Natural killer cell treated with Interleukin-12 subunit alpha and Interleukin-12 subunit beta and Interleukin-15 and Interleukin-18, amount 100 ng/mL, for 72 hours (primary cell): ENCODE results near the gene FAM13A. TPM values are rescaled to one million over a fixed set of nuclear protein-coding genes. Genes with fewer than 3 reads are reported as not detected.

Experiments used
- ATAC-seq, 2 donors: fragments of 150-1000 bp; cut with Tn5 transposase in 1 of 2; sonication (Bioruptor Pico), chemical (Tn5 transposase) in 1 of 2; 2 replicates each; pipeline ENCODE4 v1.10.0; 2021
- DNase-seq: peaks from one replicate; pipeline ENCODE4 v3.0.0; 2022; ENCODE audit warnings: low spot score
- H3K27ac Mint-ChIP-seq, 2 donors: 1 replicate in 1 of 2; 2 replicates in 1 of 2; pipeline ENCODE4 v1.8.0; 2022; ENCODE audit warnings: mixed read lengths in 2 of 2, mild to moderate bottlenecking in 1 of 2, moderate library complexity in 1 of 2
- H3K27me3 Mint-ChIP-seq, 2 donors: 1 replicate in 1 of 2; 2 replicates in 1 of 2; pipeline ENCODE4 v1.8.0; 2022; ENCODE audit warnings: mixed read lengths in 2 of 2
- H3K36me3 Mint-ChIP-seq: one replicate; pipeline ENCODE4 v1.8.0; 2022; ENCODE audit warnings: mixed read lengths
- H3K4me1 Mint-ChIP-seq, 2 donors: 1 replicate in 1 of 2; 2 replicates in 1 of 2; pipeline ENCODE4 v1.8.0; 2022; ENCODE audit warnings: low read depth in 2 of 2, mixed read lengths in 2 of 2, mild to moderate bottlenecking in 1 of 2
- H3K4me3 Mint-ChIP-seq: one replicate; pipeline ENCODE4 v1.8.0; 2022; ENCODE audit warnings: mixed read lengths
- H3K9me3 Mint-ChIP-seq: 2 replicates; pipeline ENCODE4 v1.8.0; 2022; ENCODE audit warnings: mixed read lengths
- total RNA-seq, 2 donors: library from RNA; stranded (reverse); gene quantifications; one replicate each; pipeline ENCODE4 v1.2.3, GENCODE V29; 2022

Gene FAM13A
- total RNA-seq, 2 donors from 2014 or later = 0.73 to 2.1 TPM

GRCh38 chr4:88820698-88821415, 236.1 kb downstream of the FAM13A start:
- H3K9me3 Mint-ChIP-seq = no peaks in the 10 kb centered on the region
- H3K36me3 Mint-ChIP-seq = no peaks in the 10 kb centered on the region
- H3K27me3 Mint-ChIP-seq = no peaks in the 10 kb centered on the region
- no peak for DNase-seq
- H3K4me3 Mint-ChIP-seq = no peak overlapping the region
- no peak overlapping the region for H3K27ac Mint-ChIP-seq
- no peak for ATAC-seq
- H3K4me1 Mint-ChIP-seq = peaks cover 12 to 16% of the 10 kb centered on the region in 2 donors

- no peaks in the 10 kb centered on the region for H3K36me3 Mint-ChIP-seq
- no peaks in the 10 kb centered on the region for H3K27me3 Mint-ChIP-seq
- no peaks in the 10 kb centered on the region for H3K9me3 Mint-ChIP-seq
- peaks cover 12 to 16% of the 10 kb centered on the region in 2 donors for H3K4me1 Mint-ChIP-seq
- no peak overlapping the region for H3K4me3 Mint-ChIP-seq
- H3K27ac Mint-ChIP-seq = no peak overlapping the region
- DNase-seq (no peak), ATAC-seq (no peak)
Measured at GRCh38 chr4:88819818-88820697, 236.9 kb downstream of the FAM13A start.

- Mint-ChIP-seq H3K27ac (peak overlapping the region in 1 of 2 donors; percentile 25), H3K9me3 (no peaks in the 10 kb centered on the region), H3K4me3 (no peak overlapping the region), H3K27me3 (no peaks in the 10 kb centered on the region), H3K36me3 (no peaks in the 10 kb centered on the region), H3K4me1 (peaks cover 12 to 16% of the 10 kb centered on the region in 2 donors)
- no peak for DNase-seq
- peak in 1 of 2 donors; percentile 20 for ATAC-seq
Measured at GRCh38 chr4:88818631-88819470, 238.1 kb downstream of the FAM13A start.

GRCh38 chr4:88817740-88818139, 239.2 kb downstream of the FAM13A start:
- Mint-ChIP-seq H3K27me3 (no peaks in the 10 kb centered on the region), H3K4me1 (peaks cover 5 to 6% of the 10 kb centered on the region in 2 donors), H3K9me3 (no peaks in the 10 kb centered on the region), H3K36me3 (no peaks in the 10 kb centered on the region), H3K4me3 (no peak overlapping the region), H3K27ac (no peak overlapping the region)
- ATAC-seq (no peak), DNase-seq (no peak)

- Mint-ChIP-seq H3K4me1 (no peaks in the 10 kb centered on the region), H3K9me3 (no peaks in the 10 kb centered on the region), H3K27ac (no peak overlapping the region), H3K4me3 (no peak overlapping the region), H3K36me3 (no peaks in the 10 kb centered on the region), H3K27me3 (no peaks in the 10 kb centered on the region)
- no peak for DNase-seq
- ATAC-seq = no peak
Measured at GRCh38 chr4:88816360-88816759, 240.6 kb downstream of the FAM13A start.

GRCh38 chr4:88814043-88814617, 242.9 kb downstream of the FAM13A start:
- Mint-ChIP-seq H3K27ac (no peak overlapping the region), H3K27me3 (no peaks in the 10 kb centered on the region), H3K36me3 (no peaks in the 10 kb centered on the region), H3K4me3 (no peak overlapping the region), H3K4me1 (no peaks in the 10 kb centered on the region), H3K9me3 (no peaks in the 10 kb centered on the region)
- DNase-seq = no peak
- no peak for ATAC-seq

GRCh38 chr4:88813013-88813412, 244.0 kb downstream of the FAM13A start:
- no peak for ATAC-seq
- H3K9me3 Mint-ChIP-seq = no peaks in the 10 kb centered on the region
- H3K27me3 Mint-ChIP-seq = no peaks in the 10 kb centered on the region
- H3K27ac Mint-ChIP-seq = no peak overlapping the region
- H3K36me3 Mint-ChIP-seq = no peaks in the 10 kb centered on the region
- no peak for DNase-seq
- no peak overlapping the region for H3K4me3 Mint-ChIP-seq
- H3K4me1 Mint-ChIP-seq = no peaks in the 10 kb centered on the region

- no peak for ATAC-seq
- H3K27ac Mint-ChIP-seq = no peak overlapping the region
- no peaks in the 10 kb centered on the region for H3K36me3 Mint-ChIP-seq
- no peak for DNase-seq
- no peaks in the 10 kb centered on the region for H3K27me3 Mint-ChIP-seq
- no peaks in the 10 kb centered on the region for H3K4me1 Mint-ChIP-seq
- no peak overlapping the region for H3K4me3 Mint-ChIP-seq
- H3K9me3 Mint-ChIP-seq = no peaks in the 10 kb centered on the region
Measured at GRCh38 chr4:88812420-88812819, 244.6 kb downstream of the FAM13A start.

GRCh38 chr4:88811904-88812303, 245.1 kb downstream of the FAM13A start:
- no peak overlapping the region for H3K27ac Mint-ChIP-seq
- ATAC-seq (no peak), DNase-seq (no peak)
- H3K4me3 Mint-ChIP-seq = no peak overlapping the region
- H3K36me3 Mint-ChIP-seq = no peaks in the 10 kb centered on the region
- H3K4me1 Mint-ChIP-seq = no peaks in the 10 kb centered on the region
- H3K27me3 Mint-ChIP-seq = no peaks in the 10 kb centered on the region
- H3K9me3 Mint-ChIP-seq = no peaks in the 10 kb centered on the region

GRCh38 chr4:88810325-88810724, 246.7 kb downstream of the FAM13A start:
- no peaks in the 10 kb centered on the region for H3K4me1 Mint-ChIP-seq
- H3K9me3 Mint-ChIP-seq = no peaks in the 10 kb centered on the region
- no peaks in the 10 kb centered on the region for H3K36me3 Mint-ChIP-seq
- DNase-seq = no peak
- no peak overlapping the region for H3K27ac Mint-ChIP-seq
- H3K4me3 Mint-ChIP-seq = no peak overlapping the region
- no peaks in the 10 kb centered on the region for H3K27me3 Mint-ChIP-seq
- no peak for ATAC-seq

- Mint-ChIP-seq H3K4me3 (no peak overlapping the region), H3K27me3 (no peaks in the 10 kb centered on the region), H3K36me3 (no peaks in the 10 kb centered on the region), H3K4me1 (no peaks in the 10 kb centered on the region), H3K27ac (no peak overlapping the region), H3K9me3 (no peaks in the 10 kb centered on the region)
- ATAC-seq (no peak), DNase-seq (no peak)
Measured at GRCh38 chr4:88809576-88810219, 247.3 kb downstream of the FAM13A start.

- H3K9me3 Mint-ChIP-seq = no peaks in the 10 kb centered on the region
- H3K4me1 Mint-ChIP-seq = no peaks in the 10 kb centered on the region
- no peaks in the 10 kb centered on the region for H3K27me3 Mint-ChIP-seq
- no peak overlapping the region for H3K4me3 Mint-ChIP-seq
- no peak for ATAC-seq
- H3K27ac Mint-ChIP-seq = no peak overlapping the region
- no peak for DNase-seq
- no peaks in the 10 kb centered on the region for H3K36me3 Mint-ChIP-seq
Measured at GRCh38 chr4:88809101-88809500, 247.9 kb downstream of the FAM13A start.

- Mint-ChIP-seq H3K27me3 (no peaks in the 10 kb centered on the region), H3K9me3 (no peaks in the 10 kb centered on the region), H3K4me1 (peaks cover 5 to 7% of the 10 kb centered on the region in 2 donors), H3K4me3 (no peak overlapping the region), H3K36me3 (no peaks in the 10 kb centered on the region), H3K27ac (no peak overlapping the region)
- DNase-seq (no peak), ATAC-seq (no peak)
Measured at GRCh38 chr4:88807499-88807898, 249.5 kb downstream of the FAM13A start.
